ENCODE data around the gene JAGN1. TPM values are rescaled to one million over a fixed set of nuclear protein-coding genes. Genes with fewer than 3 reads are reported as not detected.

The JAGN1 gene
- polyA plus RNA-seq, 4 donors, result 31.1 to 46.2 (median 44.1) TPM

- no peak for DNase-seq (ENCODE audit: low read depth in 4 of 4, low spot score in 3 of 4)
Measured at GRCh38 chr3:9942934-9943690, 52.7 kb downstream of the JAGN1 start.

Other genes with a start within 250 kb of the JAGN1 start
- gene MTMR14, start 241.1 kb upstream of the JAGN1 start, polyA plus RNA-seq (ENCODE audit: insufficient read length in 4 of 4), result 10 to 100 TPM; 22.7 to 38.6 (median 31.8) TPM
- under 1 TPM in 2 of 4 donors, not detected in 2; 0.15 to 0.17 TPM for gene CPNE9, start 186.8 kb upstream of the JAGN1 start, polyA plus RNA-seq (ENCODE audit: insufficient read length in 4 of 4)
- 10 to 100 TPM; 18.5 to 23.2 (median 19.0) TPM for gene BRPF1, start 158.9 kb upstream of the JAGN1 start, polyA plus RNA-seq (ENCODE audit: insufficient read length in 4 of 4)
- 10 to 100 TPM; 32.1 to 74.8 (median 50.5) TPM for gene OGG1, start 140.7 kb upstream of the JAGN1 start, polyA plus RNA-seq (ENCODE audit: insufficient read length in 4 of 4)
- 10 to 100 TPM; 17.0 to 41.1 (median 21.1) TPM for gene CAMK1, start 120.7 kb upstream of the JAGN1 start, polyA plus RNA-seq (ENCODE audit: insufficient read length in 4 of 4)
- 10 to 100 TPM; 50.5 to 79.8 (median 60.8) TPM for gene TADA3, start 98.1 kb upstream of the JAGN1 start, polyA plus RNA-seq (ENCODE audit: insufficient read length in 4 of 4)
- 100 to 1,000 TPM; 103 to 150 (median 131) TPM for gene ARPC4, start 97.5 kb upstream of the JAGN1 start, polyA plus RNA-seq (ENCODE audit: insufficient read length in 4 of 4)
- gene TTLL3, start 80.3 kb upstream of the JAGN1 start, polyA plus RNA-seq (ENCODE audit: insufficient read length in 4 of 4), result 10 to 100 TPM; 33.3 to 93.1 (median 56.7) TPM
- gene RPUSD3, start 46.6 kb upstream of the JAGN1 start, polyA plus RNA-seq (ENCODE audit: insufficient read length in 4 of 4), result 10 to 100 TPM; 20.4 to 43.0 (median 30.8) TPM
- gene CIDEC, start 10.4 kb upstream of the JAGN1 start, polyA plus RNA-seq (ENCODE audit: insufficient read length in 4 of 4), result under 1 TPM in 1 of 4 donors, not detected in 3; 0.37 TPM
- gene IL17RE, start 12.2 kb downstream of the JAGN1 start, polyA plus RNA-seq (ENCODE audit: insufficient read length in 4 of 4), result 10 to 100 TPM in 3 of 4 donors, 1 to 10 TPM in 1; 1.8 to 20.1 (median 14.7) TPM
- gene IL17RC, start 26.5 kb downstream of the JAGN1 start, polyA plus RNA-seq (ENCODE audit: insufficient read length in 4 of 4), result 10 to 100 TPM; 39.0 to 44.0 (median 42.5) TPM
- 10 to 100 TPM; 44.9 to 77.3 (median 54.0) TPM for gene CRELD1, start 43.2 kb downstream of the JAGN1 start, polyA plus RNA-seq (ENCODE audit: insufficient read length in 4 of 4)
- 1 to 10 TPM; 3.2 to 5.6 (median 3.6) TPM for gene PRRT3, start 61.8 kb downstream of the JAGN1 start, polyA plus RNA-seq (ENCODE audit: insufficient read length in 4 of 4)
- 10 to 100 TPM; 65.1 to 94.4 (median 83.4) TPM for gene EMC3, start 96.2 kb downstream of the JAGN1 start, polyA plus RNA-seq (ENCODE audit: insufficient read length in 4 of 4)
- gene FANCD2, start 135.8 kb downstream of the JAGN1 start, polyA plus RNA-seq (ENCODE audit: insufficient read length in 4 of 4), result 10 to 100 TPM; 14.6 to 22.0 (median 18.6) TPM
- gene FANCD2OS, start 217.6 kb downstream of the JAGN1 start, polyA plus RNA-seq (ENCODE audit: insufficient read length in 4 of 4), result under 1 TPM in 1 of 4 donors, not detected in 3; 0.52 TPM
- gene BRK1, start 225.1 kb downstream of the JAGN1 start, polyA plus RNA-seq (ENCODE audit: insufficient read length in 4 of 4), result 100 to 1,000 TPM; 190 to 208 (median 200) TPM